MV-4-11 (cell line): ENCODE results near the gene CANX.

Experiments used
- DNase-seq: peaks from one replicate; lab custom pipeline; 2025; lab: John Stamatoyannopoulos, UW

Gene CANX

GRCh38 chr5:179749857-179750508 is 51.2 kb downstream of the CANX start:
- DNase-seq, result no peak

- DNase-seq, result no peak
Observed at GRCh38 chr5:179753971-179754370, 55.2 kb downstream of the CANX start.

- DNase-seq, result no peak
Observed at GRCh38 chr5:179755022-179755421, 56.3 kb downstream of the CANX start.

GRCh38 chr5:179758955-179759354 is 60.2 kb downstream of the CANX start:
- DNase-seq, result peak; percentile 99

- peak; percentile 66 for DNase-seq
Observed at GRCh38 chr5:179759581-179760551, 61.1 kb downstream of the CANX start.

- DNase-seq, result peak; percentile 86
Observed at GRCh38 chr5:179762079-179762780, 63.5 kb downstream of the CANX start.

- DNase-seq, result no peak
Observed at GRCh38 chr5:179762781-179763176, 64.0 kb downstream of the CANX start.

GRCh38 chr5:179763215-179763945 is 64.6 kb downstream of the CANX start:
- peak; percentile 60 for DNase-seq

GRCh38 chr5:179764056-179764455 is 65.3 kb downstream of the CANX start:
- DNase-seq, result no peak

GRCh38 chr5:179765400-179765799 is 66.6 kb downstream of the CANX start:
- DNase-seq, result peak; percentile 79

GRCh38 chr5:179766021-179766725 is 67.4 kb downstream of the CANX start:
- no peak for DNase-seq

GRCh38 chr5:179766726-179767455 is 68.1 kb downstream of the CANX start:
- DNase-seq, result peak; percentile 35

- DNase-seq, result peak; percentile 69
Observed at GRCh38 chr5:179767496-179768100, 68.8 kb downstream of the CANX start.

GRCh38 chr5:179768326-179769085 is 69.7 kb downstream of the CANX start:
- DNase-seq, result no peak

GRCh38 chr5:179769271-179769670 is 70.5 kb downstream of the CANX start:
- peak; percentile 67 for DNase-seq

- peak; percentile 90 for DNase-seq
Observed at GRCh38 chr5:179769796-179770195, 71.0 kb downstream of the CANX start.

GRCh38 chr5:179771311-179771895 is 72.6 kb downstream of the CANX start:
- no peak for DNase-seq

GRCh38 chr5:179772351-179772750 is 73.6 kb downstream of the CANX start:
- peak; percentile 89 for DNase-seq

GRCh38 chr5:179773686-179774040 is 74.9 kb downstream of the CANX start:
- DNase-seq, result no peak
